Ovary (tissue), 3 donors: Measurements from ENCODE around the gene AMZ2.

ENCODE experiments used
- EP300 ChIP-seq: sonication (generic); formaldehyde crosslinking; IDR thresholded peaks from one replicate; pipeline ENCODE4 v1.6.1; 2017; ENCODE audit warnings: antibody characterized with exemption
- POLR2A ChIP-seq: fragments of 450-650 bp; IDR thresholded peaks from one replicate; pipeline ENCODE4 v1.6.1; 2017; ENCODE audit warnings: antibody characterized with exemption, mild to moderate bottlenecking, moderate library complexity
- TF ChIP-seq, protein P1 (sequence below), 3 donors: fragments of 450-650 bp in 2 of 3; fragments of 200-600 bp in 1 of 3; IDR thresholded peaks; one replicate each; pipeline versions ENCODE4 v1.5.1 to v1.8.0; 2016 to 2022; ENCODE audit warnings: antibody characterized with exemption in 3 of 3, mild to moderate bottlenecking in 1 of 3
- donor health status: DM: no; HTN: no; CAD: no.

DNA sequence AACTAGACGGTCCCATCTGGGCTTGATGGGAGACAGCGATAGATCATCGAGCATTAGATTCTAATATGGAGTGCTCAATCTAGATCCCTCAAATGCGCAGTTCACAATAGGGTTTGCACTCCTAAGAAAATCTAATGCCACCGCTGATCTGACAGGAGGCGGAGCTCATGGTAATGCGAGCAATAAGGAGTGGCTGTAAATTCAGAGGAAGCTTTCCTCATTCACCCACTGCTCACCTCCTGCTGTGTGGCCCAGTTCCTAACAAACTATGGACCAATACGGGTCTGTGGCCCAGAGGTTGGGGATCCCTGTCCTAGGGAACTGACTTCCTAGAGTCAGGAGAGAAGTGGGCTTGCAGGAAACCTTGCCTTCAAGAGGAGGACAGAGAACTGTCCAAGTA, 25.2 kb upstream of the AMZ2 start:
- TF ChIP-seq EP300 (no peak), POLR2A (no peak)
- TF ChIP-seq, protein P1, sequence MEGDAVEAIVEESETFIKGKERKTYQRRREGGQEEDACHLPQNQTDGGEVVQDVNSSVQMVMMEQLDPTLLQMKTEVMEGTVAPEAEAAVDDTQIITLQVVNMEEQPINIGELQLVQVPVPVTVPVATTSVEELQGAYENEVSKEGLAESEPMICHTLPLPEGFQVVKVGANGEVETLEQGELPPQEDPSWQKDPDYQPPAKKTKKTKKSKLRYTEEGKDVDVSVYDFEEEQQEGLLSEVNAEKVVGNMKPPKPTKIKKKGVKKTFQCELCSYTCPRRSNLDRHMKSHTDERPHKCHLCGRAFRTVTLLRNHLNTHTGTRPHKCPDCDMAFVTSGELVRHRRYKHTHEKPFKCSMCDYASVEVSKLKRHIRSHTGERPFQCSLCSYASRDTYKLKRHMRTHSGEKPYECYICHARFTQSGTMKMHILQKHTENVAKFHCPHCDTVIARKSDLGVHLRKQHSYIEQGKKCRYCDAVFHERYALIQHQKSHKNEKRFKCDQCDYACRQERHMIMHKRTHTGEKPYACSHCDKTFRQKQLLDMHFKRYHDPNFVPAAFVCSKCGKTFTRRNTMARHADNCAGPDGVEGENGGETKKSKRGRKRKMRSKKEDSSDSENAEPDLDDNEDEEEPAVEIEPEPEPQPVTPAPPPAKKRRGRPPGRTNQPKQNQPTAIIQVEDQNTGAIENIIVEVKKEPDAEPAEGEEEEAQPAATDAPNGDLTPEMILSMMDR (IDR thresholded peaks at IDR 0.05) = no peak
